HG03103 (cell line): ENCODE results near the gene FBLN1.

Experiments used
- ATAC-seq: cut with Tn5 transposase; IDR thresholded peaks from one replicate; pipeline ENCODE4 v1.9.1; 2021; ENCODE audit warnings: low read depth; ENCODE audit not compliant: unreplicated experiment

FBLN1 gene

DNA sequence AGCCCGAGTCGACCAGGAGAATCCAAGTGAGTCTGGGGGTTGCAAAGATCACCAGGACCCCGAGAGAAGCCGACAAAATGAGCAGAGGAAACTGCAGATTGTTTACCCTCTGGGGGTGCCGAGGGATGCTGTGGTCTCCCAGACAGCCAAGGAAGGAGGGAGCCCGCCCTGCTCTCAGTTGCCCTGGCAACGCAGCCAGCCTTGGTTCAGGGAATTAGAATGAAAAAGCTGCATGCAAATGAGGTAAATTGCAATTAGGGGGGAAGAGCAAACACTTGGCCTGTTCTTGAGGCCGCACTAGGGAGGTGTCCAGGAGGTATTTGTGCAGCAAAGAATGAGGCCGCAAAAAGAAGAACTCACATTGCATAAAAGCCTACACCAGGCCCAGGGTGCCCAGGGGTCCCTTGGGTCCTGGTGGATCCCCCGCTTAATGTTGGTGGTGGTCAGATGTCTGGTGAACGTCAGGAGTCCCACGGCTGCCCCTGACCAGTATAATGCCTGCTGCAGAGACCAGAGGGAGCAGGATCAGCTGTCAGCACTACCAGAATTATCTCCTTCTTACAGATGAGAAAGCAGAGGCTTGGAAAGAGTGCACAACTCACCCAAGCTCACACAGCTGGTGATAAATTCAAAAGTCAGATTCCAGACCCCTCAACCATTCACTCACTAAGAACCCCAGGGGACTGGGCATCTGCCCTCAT lies 128.6 kb downstream of the FBLN1 start:
- ATAC-seq: no peak

DNA sequence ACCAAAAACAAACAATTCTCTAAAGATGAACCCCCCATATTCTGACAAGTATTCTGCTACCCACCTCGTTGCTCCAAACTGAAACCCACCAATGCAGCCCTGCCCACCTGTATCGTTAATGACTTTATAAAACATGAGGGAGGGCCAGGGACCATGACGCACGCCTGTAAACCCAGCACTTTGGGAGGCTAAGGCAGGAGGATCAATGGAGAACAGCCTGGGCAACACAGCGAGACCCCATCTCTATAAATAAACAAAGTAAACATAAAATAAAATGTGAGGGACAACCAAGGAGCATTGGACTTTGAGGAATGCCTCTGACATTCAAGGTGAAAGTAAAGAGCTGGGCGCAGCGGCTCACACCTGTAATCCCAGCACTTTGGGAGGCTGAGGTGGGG lies 129.2 kb downstream of the FBLN1 start:
- ATAC-seq: no peak

DNA sequence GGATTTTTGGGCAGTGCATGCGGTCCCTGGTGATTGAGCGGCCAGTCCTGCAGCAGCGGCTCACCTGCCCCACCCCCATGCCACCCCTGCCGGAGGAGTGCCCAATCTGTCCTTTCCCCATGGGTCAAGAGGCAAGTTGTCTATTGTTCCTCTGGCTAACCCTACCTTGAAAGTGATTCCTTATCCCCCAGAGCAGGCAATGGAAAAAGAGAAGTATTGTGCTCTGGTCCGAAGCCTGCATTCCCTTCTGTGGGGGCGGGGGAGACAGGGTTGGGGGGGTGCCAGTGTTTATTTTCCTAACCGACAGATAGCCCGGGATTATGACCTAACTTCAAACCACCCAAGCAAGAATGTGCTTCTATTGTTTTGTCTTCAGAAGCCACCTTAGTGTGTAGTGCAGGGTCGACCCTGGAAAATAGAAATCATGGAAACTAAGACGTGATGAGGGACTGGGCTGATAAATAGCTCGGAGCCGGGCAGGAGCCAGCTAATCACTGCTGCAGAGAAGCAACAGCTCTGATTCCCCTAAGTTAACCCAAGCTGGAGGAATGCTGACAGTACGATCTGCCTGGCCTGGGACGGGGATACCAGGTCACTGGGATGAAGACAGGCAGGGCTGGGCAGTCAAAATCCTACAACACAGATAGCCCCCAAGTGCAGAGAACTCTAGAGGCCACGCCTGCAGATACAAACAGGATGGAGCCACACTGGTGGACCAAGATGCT lies 130.3 kb downstream of the FBLN1 start:
- ATAC-seq: no peak

DNA sequence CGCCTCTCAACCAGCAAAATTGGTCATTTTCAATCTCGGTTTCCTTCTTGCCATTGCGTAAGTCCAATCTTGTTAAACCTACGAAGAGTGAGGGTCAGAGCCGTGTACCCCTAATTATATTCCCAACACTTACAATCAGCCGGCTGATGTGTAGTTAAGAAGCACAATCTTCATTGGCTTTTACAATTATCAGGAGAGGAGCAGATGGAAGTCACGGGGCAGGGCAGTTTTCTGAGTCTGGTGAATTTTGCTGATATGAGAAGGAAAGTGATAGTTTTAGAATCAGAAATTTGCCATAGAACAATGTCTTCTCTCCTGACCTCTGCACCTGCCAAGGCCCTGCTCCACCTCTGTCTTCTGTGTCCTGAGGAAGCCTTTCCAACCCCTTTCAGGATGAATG lies 134.0 kb downstream of the FBLN1 start:
- no peak for ATAC-seq

DNA sequence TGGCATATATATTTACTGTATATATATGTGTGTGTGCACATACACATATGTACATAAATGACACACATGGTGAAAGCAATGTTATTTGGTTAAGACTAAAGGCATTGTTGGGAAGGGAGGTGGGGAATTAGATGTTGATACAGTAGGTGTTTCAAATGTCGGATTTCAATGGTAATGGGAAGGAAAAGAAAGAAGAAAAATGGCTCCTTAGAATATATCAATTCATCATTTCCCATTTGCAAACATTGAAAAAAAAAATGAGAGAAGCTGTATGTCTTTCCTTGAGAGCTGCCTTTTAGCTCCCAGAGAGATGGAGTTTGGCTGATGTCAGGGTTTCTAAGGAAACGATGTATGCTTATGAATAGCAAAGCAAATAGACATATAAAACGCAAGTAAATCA lies 135.5 kb downstream of the FBLN1 start:
- ATAC-seq: no peak

DNA sequence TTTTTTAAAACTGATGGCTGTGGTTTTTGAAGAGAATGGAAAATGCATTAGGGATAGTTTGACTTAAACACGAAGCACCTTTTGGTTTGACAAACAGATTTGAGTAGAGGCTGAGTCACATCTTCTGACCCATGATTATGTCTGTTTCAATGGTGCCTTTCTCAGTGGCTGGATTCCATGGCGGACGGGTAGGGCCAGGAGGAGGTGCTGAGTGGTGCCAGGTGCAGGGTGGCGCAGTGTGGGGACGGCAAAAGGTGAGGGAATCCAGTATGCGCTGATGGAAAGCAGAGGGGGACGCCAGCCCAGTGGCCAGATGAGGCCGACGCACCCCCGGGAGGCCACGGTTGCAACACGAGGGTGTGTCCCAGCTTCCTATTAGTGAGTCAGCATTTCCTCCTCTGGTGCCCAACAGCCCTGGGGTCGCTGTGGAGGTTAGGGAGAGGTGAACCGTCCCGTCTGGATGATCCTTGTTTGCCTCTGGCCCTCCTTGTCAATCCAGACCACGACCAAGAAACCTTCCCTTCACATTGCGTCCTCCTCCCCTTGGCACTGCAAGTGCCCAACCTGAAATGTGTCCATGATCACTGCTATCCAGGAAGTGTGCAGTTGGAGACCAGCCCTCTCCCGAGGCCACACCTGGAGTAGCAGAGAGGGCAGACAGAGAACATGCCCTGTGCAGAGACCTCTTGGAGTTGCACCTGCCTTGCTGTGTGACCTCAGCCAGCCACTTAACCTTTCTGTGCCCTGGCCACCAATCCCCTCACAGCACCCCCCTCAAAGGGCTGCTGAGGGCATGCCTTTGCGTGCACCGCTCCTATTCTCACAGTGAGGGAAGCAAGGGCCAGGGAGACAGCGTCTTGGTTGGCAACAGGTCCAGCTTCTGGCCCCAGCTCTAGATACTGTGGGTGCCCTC lies 136.4 kb downstream of the FBLN1 start:
- no peak for ATAC-seq

DNA sequence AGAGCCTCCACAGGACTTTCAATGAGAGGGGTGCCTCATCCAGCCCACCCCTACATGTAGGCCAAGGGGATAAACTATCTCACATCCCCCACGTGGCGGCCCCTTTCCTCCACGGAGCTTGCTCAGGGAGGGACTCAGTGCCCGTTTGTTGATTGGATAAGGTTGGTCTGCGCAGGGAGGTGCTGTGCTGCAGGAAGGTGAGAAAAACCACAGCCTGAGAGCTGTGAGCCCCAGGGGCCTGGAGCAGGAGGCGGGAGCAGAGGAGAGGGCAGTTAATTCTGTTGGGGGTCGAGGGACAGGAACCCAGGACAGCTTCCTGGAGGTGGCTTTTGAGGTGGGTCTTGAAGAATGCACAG lies 137.0 kb downstream of the FBLN1 start:
- ATAC-seq: no peak

DNA sequence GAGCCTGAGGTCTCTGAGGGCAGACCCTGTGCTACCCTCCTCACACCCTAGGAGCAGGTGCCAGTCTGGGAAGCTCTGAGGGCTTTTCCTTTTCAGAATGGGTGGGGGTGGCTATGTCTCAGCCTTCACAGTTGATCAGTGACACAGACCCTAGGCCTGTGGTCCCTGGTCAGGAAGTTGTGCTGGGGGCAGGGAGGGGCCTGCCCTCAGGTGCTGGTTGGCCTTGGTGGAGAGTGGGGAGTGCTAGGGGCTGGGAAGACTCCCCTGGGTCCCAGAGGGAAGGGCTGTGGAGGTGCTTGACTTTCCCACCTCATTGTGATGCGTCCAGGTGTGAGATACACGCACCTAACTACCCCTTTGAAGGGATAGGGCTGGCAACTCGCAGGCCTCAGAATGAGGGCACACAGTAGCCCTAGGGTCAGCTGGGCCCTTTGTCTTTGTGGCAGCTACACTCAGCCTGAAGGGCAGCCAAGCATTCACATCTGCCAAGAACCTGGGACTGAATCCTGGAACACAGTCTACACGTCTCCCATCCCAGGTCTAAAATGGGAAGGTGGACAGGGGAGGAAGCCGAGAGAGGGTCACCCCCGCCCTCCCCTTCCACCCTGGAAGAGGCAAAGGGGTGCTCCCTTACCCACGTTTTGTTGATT lies 137.7 kb downstream of the FBLN1 start:
- no peak for ATAC-seq

DNA sequence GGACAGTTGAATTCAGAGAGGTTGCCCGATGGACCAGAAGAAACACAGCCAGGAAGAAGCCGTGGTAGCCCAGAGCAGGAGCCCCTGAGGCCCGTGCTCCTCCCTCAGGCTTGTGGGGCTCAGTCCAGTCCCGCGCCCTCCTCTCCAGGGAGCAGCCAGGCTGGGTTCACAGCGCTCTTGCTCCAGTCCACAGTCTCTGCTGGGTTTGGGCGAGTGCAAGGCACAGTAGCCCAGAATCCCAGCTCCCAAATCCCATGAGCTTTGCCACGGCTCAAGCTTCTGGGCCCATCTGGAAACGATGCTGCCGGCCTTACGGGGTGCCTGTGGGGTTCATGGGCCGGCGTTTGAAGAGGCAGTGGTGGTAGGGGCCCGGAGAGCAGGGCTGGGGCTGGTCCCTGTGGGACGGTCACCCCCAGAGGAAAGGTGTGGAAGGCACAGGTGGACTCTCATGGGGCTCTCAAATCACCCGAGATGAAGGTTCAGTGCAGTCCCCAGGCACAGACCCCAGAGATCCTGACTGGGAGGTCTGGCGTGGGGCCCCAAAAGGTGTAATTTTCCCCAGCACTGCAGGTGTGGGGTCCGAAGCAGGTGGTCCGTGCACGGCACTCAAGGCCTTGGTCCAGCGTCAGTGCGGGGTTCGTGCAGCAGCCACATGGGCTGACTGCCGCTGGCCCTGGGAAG lies 138.4 kb downstream of the FBLN1 start:
- ATAC-seq: no peak

DNA sequence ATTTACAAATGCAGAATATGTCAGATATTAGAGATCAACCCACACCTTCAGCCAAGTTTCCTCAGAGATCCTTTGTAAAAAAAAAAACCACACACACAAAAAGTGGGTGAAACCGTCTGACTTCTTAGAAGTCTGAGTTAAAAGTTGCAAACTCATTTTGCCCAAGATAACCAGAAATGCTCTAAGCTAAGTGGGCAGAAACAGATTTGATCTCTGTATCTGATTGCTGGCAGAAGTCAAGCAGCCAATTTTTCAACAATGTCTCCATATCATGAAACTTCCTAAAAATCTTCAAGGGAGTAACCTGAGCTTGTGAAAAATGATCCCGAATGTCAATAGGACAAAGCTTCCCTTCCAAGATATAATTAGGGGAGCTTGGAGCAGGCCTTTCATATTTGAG lies 140.3 kb downstream of the FBLN1 start:
- no peak for ATAC-seq

DNA sequence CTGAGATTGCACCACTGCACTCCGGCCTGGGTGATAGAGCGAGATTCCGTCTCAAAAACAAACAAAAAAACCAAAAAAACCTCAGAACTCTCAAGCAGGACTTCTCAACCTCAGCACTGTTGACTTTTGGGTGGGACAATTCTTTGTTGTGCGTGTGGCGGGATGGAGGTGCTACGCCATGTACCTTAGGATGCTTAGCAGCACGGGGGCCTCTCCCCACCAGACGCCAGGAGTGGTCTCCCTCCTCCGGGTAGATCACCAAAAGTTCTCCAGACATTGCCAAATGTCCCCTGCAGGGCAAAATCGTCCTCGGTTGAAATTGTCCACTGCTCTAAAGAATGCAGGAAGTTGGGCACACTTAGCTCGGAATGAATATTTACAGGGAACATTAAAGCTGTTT lies 142.0 kb downstream of the FBLN1 start:
- no peak for ATAC-seq

DNA sequence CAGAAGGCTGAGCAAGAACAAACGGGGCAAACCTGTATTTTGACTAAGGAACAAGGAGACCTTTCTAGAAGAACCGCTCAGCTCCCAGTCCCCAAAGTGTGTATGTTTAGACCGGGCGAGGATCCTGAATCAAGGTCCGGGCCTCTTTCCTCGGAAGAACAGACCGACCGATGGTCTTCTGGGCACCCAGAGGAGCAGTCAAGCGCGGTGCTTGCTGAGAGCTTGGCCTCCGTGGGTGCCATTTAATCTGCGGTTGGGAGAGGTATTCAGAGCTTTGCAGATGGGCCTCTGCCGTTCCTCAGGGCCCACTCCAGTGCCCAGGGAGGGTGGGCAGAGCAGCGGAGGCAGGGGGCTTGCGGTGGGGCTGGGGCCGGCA lies 142.5 kb downstream of the FBLN1 start:
- ATAC-seq: no peak

DNA sequence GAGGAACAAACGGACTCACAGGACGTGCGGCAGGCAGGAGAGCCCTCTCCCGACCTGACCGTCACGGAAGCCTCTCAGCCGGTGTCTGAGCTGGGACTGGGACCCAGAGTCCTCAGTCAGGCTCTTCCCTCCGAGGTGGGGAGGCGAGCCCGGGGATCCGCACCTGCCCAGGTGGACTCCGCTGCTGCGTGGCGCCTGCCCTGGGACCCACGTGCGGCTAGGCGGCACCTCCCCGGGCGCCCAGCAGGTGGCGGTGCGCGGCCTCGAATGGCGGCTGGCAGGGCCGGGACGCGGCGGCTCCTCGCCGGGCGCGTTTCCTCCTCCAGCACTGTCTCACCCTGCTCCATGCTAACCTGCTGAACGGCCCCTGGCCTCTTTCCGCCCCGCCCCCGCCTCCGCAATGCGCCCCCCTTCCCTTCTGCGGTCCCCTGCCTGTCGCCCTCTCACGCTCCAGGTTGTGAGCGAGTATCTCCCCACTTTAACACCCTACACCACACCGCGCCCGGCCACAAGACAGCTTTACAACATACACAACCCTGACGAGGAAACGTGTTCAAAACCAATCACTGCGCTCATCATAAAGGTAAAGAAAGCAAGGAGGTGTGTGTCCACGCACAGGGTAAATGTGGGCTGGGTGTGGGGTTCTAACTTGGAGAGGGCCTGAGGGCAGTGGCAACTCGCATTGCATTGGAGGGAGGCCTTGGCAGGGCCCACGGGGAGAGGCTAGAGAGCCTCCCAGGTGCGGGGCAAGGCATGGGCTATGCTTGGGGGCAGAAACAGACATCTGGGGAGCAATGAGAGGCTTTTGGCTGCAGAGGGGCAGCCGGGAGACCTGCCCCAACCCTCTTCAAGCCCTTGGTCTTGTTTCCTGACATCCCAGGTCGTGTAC lies 143.1 kb downstream of the FBLN1 start:
- no peak for ATAC-seq

DNA sequence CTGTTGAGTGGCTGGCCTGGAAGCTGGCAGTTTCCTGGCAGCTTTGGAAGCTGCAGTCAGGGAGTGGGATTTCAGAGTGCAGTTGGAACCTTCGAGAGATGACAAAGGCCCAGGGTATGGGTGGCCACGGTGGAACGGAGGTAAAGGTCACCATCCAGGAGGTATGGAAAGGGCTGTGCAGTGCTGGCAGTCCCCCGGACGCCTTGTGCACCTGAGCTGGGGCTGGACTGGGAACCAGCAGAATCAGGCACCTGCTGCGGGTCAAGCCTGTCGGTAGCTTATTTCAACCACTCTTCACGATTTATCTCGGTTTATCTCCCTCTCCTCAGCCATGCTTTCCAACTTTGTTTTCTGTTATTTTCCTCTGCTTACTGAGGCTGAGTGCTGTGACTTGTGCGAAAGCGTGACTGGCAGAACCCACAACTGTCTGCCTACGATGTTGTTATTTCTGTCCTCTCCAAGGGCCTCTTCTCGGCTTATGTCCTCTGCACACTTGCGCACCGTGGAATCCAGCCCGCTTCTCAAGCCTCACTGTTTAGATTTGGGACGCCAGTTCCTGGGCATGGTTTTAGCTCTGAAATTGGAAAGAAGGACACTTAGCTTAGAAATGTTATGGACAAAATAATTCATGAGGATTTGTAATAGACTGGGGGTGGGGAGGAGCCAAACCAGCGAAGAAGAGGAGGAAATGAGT lies 145.0 kb downstream of the FBLN1 start:
- no peak for ATAC-seq

DNA sequence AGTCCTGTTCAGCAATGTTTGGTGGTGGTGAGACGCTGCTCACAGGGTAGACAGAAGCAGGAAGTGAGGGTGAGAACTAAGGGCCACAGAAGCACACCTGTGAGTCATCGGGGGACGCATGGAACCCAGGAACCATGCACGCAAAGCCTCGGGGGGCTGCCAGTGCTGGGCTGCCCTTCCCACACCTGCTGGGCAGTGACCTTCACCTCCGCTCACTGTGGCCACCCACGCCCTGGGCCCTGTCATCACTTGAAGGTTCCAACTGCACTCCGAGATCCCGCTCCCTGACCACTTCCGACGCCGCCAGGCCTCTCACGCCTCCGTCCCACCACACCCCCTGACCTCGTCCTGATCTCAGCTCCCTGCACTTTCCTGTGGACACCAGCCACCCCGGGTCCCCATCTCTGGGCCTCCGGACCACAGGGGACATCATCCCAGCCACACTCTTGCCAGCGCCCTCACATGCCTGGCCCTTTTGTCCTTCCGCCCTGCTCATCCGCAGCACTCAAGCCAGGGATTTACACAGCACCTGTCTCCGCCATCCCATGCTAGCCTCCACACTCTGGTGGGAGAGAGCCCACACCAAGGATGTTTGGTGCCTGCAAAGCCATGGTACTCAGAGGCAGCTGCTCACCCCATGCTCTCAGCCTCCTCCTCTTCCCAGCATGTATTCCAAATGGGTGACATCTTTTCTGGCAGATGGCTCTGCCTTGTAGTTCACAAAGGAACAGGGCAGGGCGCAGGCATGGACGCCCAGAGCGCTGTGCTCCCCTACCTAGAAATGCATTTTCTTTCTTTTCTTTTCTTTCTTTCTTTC lies 145.8 kb downstream of the FBLN1 start:
- no peak for ATAC-seq

DNA sequence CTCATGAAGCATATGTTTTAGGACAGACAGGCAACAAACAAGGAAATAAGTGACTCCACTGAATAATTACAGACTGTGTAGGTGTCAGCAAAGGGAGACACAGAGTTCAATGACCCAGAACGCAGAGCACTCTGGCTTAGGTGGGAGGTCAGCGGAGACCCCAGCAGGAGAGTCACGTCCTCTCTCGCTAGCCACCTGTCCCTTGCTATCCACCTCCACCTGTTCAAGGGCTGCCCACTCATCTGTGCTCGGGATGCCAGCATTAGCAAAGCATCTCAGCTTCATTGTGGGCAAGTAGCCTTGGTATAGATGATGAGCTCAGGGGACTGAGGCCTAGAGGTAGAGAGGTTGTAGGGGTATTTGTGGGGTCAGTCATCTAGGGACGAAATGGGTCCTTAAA lies 147.1 kb downstream of the FBLN1 start:
- ATAC-seq: no peak

DNA sequence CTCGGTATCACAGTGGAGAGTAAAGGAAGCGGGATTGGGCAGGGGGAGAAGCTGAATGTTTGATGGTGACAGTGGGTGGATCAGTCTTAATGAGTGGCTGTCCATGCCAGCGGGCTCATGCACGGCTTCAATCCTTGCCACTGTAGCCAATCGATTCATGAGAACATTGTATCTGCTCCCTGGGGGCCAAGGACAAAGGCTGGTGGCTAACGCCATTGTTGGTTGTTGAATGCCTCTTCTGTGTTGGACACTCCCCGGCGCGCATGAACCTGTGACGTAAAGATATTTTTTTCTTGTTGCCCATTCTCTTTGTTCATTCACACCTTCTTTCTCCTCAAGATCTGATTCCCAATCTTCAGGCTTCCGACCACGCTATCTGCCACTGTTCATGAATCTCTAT lies 148.0 kb downstream of the FBLN1 start:
- no peak for ATAC-seq
